GM18861 (cell line): ENCODE data around the gene SLC22A12.

ENCODE experiments used
- ATAC-seq: cut with Tn5 transposase; IDR thresholded peaks from one replicate; pipeline ENCODE4 v1.9.1; 2021; ENCODE audit not compliant: unreplicated experiment

SLC22A12 gene

DNA sequence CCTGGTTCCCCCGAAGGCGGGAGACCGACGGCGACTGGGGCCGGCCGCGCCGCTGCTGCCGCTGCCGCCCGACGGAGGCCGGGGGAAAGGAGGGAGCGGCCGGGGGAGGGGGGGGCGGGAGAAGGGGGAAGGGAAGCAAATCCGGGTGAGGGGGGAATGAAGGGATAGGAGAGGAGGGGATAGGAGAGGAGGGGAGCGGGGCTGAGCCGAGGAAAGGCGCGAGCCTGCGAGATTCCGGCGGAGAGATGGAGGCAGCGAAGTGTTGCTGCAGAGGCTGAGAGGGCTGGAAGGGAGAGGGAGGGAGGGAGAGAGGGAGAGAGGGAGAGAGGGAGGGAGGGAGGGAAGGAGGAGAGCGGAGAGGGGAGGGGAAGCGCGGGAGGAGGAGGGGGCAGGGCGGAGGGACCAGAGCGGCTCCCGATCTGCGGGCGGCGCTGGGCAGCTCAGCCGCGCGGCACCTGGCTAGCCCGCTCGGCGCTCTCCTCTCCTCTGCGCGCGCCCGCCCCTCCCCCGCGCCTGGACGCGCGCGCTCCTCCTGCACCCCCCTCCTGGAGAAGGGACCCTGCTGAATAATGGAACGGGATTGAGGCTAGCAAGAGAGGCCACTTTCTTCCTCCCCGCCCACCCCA, 52.3 kb downstream of the SLC22A12 start:
- ATAC-seq = no peak

GRCh38 chr11:64643920-64644646, 53.1 kb downstream of the SLC22A12 start:
- ATAC-seq = no peak

- ATAC-seq = no peak
These were observed 53.7 kb downstream of the SLC22A12 start for GRCh38 chr11:64644647-64645275.

GRCh38 chr11:64647019-64647779, 56.2 kb downstream of the SLC22A12 start:
- no peak for ATAC-seq

- no peak for ATAC-seq
These were observed 57.5 kb downstream of the SLC22A12 start for GRCh38 chr11:64648551-64648950.

DNA sequence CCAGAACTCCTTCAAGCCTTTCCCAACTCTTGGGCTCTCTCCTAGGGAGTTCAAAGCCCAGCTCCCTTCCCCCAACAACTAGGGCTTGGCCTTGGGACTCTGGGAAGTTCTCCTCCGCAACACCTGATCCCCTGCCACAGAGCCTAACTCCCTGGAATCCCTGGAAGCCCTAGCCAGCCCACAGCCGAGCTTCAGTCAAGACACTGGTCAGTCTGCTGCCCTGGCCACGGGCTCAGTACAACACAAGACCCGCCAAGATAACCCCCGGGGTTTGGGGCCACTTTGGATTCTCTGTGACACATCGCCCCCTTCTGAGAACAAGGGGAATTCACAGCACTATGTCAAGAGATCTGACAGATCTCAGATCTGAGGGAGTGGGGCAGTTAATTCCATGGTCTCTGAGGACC, 58.3 kb downstream of the SLC22A12 start:
- no peak for ATAC-seq

- no peak for ATAC-seq
These were observed 60.0 kb downstream of the SLC22A12 start for GRCh38 chr11:64650923-64651523.
